Measurements from ENCODE around the gene UGT1A6.
"Not testable (repeated sequence)": the region's sequence is repeated elsewhere in the genome, so short reads cannot be mapped to it uniquely, and the experiment has no call there.

Gene UGT1A6

DNA sequence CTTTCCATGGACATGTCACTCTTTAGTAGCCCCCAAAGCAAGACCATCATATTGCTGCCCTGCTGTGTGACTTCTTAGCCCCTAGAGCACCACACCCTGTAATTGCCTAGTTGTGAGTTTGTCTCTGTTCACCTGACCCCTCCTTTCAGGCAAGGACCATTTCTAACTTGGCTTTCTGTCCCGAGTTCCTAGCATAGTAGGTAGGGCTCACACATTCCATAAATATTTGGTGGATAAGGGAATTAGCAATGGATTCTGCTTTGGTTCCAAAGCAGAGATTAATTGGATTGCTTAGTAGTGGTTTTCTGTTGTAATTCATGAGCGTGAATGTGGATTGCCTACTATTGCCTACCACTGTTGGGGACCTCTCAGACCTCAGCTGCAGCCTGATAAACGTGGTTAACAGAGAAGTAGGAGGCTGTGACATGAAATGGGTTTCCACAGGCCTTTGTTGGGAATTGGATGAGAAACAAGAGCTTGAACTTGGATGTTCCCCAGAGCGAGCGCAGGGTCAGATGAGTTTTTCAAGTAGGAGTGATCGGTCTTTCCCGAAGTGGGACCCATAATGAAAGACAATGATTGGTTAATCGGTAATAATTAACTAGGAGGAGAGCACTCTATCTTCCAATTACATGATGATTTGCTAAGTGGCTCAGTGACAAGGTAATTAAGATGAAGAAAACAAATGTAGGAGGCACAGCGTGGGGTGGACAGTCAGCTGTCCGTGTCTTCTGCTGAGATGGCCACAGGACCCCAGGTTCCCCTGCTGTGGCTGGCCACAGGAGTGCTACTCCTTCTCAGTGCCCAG lies 54.0 kb downstream of the UGT1A6 start:
- no peaks in the 10 kb centered on the region for H3K4me1 ChIP-seq (ENCODE audit: control insufficient read depth, insufficient read depth, low read length)
- H3K36me3 ChIP-seq (ENCODE audit: control insufficient read depth, insufficient read depth, low read length), result no peaks in the 10 kb centered on the region
- H3K27me3 ChIP-seq (ENCODE audit: control insufficient read depth, insufficient read depth, low read length), result no peaks in the 10 kb centered on the region
- H3K9ac ChIP-seq (ENCODE audit: low read length), result no peak overlapping the region
- H3K27ac ChIP-seq (ENCODE audit: low read depth, low read length), result no peak overlapping the region
- H3K4me3 ChIP-seq (ENCODE audit: low read length), result no peak overlapping the region

DNA sequence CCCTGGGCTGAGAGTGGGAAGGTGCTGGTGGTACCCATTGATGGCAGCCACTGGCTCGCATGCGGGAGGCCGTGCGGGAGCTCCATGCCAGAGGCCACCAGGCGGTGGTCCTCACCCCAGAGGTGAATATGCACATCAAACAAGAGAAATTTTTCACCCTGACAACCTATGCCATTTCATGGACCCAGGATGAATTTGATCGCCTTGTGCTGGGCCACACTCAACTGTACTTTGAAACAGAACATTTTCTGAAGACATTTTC lies 54.5 kb downstream of the UGT1A6 start:
- Histone ChIP-seq H3K9ac (ENCODE audit: low read length) (no peak overlapping the region), H3K27me3 (ENCODE audit: control insufficient read depth, insufficient read depth, low read length) (no peaks in the 10 kb centered on the region), H3K27ac (ENCODE audit: low read depth, low read length) (no peak overlapping the region), H3K36me3 (ENCODE audit: control insufficient read depth, insufficient read depth, low read length) (no peaks in the 10 kb centered on the region), H3K4me3 (ENCODE audit: low read length) (no peak overlapping the region), H3K4me1 (ENCODE audit: control insufficient read depth, insufficient read depth, low read length) (no peaks in the 10 kb centered on the region)

DNA sequence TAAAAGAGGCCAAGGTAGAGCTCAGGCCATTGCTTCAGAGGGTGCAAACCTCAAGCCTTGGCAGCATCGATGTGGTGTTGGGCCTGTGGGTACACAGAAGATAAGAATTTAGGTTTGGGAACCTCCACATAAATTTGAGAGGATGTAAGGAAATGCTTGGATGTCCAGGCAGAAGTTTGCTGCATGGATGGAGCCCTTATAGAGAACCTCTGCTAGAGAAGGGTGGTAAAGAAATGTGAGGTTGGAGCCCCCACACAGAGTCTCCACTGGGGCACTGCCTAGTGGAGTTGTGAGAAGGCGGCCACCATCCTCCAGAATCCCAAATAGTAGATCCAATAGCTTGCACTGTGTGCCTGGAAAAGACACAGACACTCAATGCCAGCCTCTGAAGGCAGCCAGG lies 58.0 kb downstream of the UGT1A6 start:
- H3K27me3 ChIP-seq (ENCODE audit: control insufficient read depth, insufficient read depth, low read length); H3K36me3 ChIP-seq (ENCODE audit: control insufficient read depth, insufficient read depth, low read length); H3K4me1 ChIP-seq (ENCODE audit: control insufficient read depth, insufficient read depth, low read length); H3K9ac ChIP-seq (ENCODE audit: low read length); H3K4me3 ChIP-seq (ENCODE audit: low read length); H3K27ac ChIP-seq (ENCODE audit: low read depth, low read length): not testable (repeated sequence)

DNA sequence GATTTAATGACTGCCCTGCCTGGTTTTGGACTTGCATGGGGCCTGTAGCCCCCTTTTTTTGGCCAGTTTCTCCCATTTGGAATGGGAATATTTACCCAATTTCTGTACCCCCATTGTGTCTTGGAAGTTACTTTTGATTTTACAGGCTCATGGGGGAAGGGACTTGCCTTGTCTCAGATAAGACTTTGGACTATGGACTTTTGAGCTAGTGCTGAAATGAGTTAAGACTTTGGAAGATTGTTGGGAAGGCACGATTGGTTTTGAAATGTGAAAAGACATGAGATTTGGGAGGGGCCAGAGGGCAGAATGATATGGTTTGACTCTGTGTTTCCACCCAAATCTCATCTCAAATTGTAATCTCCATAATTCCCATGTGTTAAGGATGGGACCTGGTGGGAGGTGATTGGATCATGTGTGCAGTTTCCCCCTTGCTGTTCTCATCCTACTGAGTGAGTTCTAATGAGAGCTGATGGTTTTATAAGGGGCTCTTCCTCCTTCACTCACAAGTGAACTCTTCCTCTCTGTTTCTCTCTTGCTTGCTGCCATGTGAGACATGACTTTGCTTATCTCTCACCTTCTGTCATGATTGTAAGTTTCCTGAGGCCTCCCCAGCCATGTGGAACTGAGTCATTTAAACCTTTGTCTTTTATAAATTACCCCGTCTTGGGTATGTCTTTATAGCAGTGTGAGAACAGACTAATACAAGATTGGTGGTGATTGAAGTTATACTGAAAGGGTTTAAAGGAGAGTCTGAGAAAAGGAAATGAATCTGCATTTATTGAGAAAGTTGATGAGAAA lies 58.7 kb downstream of the UGT1A6 start:
- H3K36me3 ChIP-seq (ENCODE audit: control insufficient read depth, insufficient read depth, low read length); H3K9ac ChIP-seq (ENCODE audit: low read length); H3K27me3 ChIP-seq (ENCODE audit: control insufficient read depth, insufficient read depth, low read length); H3K4me3 ChIP-seq (ENCODE audit: low read length); H3K4me1 ChIP-seq (ENCODE audit: control insufficient read depth, insufficient read depth, low read length); H3K27ac ChIP-seq (ENCODE audit: low read depth, low read length): not testable (repeated sequence)

DNA sequence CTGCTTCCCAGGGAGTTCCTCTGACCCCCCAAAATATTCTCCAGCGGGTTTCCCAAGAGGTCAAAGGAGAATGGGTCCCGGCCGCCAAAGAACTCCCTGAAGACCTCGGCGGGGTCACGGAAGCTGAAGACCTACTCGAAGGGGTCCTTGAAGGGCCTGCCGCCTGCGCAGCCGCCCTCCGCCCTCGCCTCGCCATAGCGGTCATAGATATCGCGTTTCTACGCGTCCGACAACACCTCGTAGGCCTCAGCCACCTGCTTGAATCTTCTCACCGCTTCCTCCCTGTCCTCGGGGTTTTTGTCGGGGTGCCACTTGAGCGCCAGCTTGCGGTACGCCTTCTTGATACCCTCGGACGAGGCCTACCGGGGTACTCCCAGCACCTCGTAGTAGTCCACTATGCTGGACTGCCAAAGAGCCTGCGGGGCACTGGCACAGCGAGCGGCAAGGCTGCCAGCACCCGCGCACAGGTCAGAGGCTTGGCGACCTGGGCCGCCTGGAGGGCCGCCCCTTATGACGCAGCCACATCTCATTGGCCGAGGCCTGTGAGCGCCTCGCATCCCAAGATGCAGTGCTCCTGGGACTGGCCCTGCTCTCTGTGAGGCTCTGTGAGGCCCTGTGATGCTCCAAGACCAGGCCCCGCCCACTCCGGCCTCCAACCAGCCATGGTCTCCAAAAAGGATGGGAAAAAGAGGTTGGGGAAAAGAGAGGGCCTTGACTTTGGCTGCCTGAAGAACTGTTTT lies 62.4 kb downstream of the UGT1A6 start:
- no peak overlapping the region for H3K4me3 ChIP-seq (ENCODE audit: low read length)
- no peaks in the 10 kb centered on the region for H3K36me3 ChIP-seq (ENCODE audit: control insufficient read depth, insufficient read depth, low read length)
- no peak overlapping the region for H3K9ac ChIP-seq (ENCODE audit: low read length)
- H3K27me3 ChIP-seq (ENCODE audit: control insufficient read depth, insufficient read depth, low read length), result no peaks in the 10 kb centered on the region
- no peaks in the 10 kb centered on the region for H3K4me1 ChIP-seq (ENCODE audit: control insufficient read depth, insufficient read depth, low read length)
- H3K27ac ChIP-seq (ENCODE audit: low read depth, low read length), result no peak overlapping the region

DNA sequence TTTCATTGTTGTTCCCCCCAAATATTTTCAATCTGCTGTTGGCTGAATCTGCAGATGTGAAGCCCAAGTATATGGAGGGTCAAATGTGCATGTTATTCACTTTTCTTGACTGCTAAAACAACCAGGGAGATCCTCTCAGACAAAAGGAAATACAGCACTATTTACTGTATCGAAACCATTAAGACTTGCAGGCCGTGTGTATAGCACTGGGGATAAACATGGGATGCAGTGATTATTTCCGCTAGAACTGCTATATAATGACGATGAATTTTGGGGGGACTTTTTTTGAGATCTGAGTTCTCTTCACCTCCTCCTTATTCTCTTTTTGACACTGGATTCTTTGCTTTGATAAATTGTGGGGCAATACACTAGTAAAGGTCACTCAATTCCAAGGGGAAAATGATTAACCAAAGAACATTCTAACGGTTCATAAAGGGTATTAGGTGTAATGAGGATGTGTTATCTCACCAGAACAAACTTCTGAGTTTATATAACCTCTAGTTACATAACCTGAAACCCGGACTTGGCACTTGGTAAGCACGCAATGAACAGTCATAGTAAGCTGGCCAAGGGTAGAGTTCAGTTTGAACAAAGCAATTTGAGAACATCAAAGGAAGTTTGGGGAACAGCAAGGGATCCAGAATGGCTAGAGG lies 63.9 kb downstream of the UGT1A6 start:
- Histone ChIP-seq H3K27ac (ENCODE audit: low read depth, low read length) (no peak overlapping the region), H3K9ac (ENCODE audit: low read length) (no peak overlapping the region), H3K27me3 (ENCODE audit: control insufficient read depth, insufficient read depth, low read length) (no peaks in the 10 kb centered on the region), H3K4me1 (ENCODE audit: control insufficient read depth, insufficient read depth, low read length) (no peaks in the 10 kb centered on the region), H3K4me3 (ENCODE audit: low read length) (no peak overlapping the region), H3K36me3 (ENCODE audit: control insufficient read depth, insufficient read depth, low read length) (no peaks in the 10 kb centered on the region)

DNA sequence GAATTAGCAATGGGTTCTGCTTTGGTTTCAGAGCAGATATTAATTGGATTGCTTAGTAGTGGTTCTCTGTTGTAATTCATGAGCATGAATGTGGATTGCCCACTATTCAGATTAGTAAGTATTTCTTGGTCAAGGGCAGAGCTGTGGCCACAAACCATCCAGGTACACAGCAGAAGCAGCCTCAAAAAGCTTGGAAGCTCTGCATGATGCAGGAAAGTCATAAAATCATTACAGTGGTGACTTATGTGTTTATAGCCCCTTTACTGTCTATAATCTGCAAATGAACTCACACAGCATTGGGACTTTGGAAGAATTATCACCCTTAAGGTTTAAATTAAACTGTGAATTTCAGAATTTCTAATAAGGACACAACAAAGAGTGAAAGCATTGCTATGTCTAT lies 65.5 kb downstream of the UGT1A6 start:
- Histone ChIP-seq H3K4me1 (ENCODE audit: control insufficient read depth, insufficient read depth, low read length) (no peaks in the 10 kb centered on the region), H3K27me3 (ENCODE audit: control insufficient read depth, insufficient read depth, low read length) (no peaks in the 10 kb centered on the region), H3K27ac (ENCODE audit: low read depth, low read length) (no peak overlapping the region)

DNA sequence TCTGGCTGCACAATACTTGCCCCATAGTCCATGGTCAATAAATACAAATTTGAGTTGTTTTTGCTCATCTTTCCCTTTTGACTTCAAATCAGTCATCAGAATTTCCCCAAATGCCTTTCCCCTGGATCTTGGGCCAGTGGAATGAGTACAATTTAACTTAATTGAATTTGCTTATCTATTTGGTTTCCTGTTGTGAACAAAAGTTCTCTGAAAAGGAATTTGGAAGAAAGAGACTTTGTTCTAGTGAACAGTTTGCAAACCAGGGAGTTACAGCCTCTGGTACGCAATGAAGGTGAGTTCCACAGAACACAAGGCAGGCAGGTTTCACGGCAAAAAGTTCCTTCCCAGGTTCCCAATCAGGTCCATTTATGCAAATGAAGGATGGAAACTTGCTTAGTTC lies 66.2 kb downstream of the UGT1A6 start:
- no peak overlapping the region for H3K9ac ChIP-seq (ENCODE audit: low read length)
- H3K27ac ChIP-seq (ENCODE audit: low read depth, low read length), result no peak overlapping the region
- H3K36me3 ChIP-seq (ENCODE audit: control insufficient read depth, insufficient read depth, low read length), result no peaks in the 10 kb centered on the region
- H3K4me3 ChIP-seq (ENCODE audit: low read length), result no peak overlapping the region
- H3K27me3 ChIP-seq (ENCODE audit: control insufficient read depth, insufficient read depth, low read length), result no peaks in the 10 kb centered on the region
- H3K4me1 ChIP-seq (ENCODE audit: control insufficient read depth, insufficient read depth, low read length), result no peaks in the 10 kb centered on the region

More for the DNA sequence above, 65.5 kb downstream of the UGT1A6 start:
- no peaks in the 10 kb centered on the region for H3K36me3 ChIP-seq (ENCODE audit: control insufficient read depth, insufficient read depth, low read length)
- H3K9ac ChIP-seq (ENCODE audit: low read length), result no peak overlapping the region
- no peak overlapping the region for H3K4me3 ChIP-seq (ENCODE audit: low read length)

DNA sequence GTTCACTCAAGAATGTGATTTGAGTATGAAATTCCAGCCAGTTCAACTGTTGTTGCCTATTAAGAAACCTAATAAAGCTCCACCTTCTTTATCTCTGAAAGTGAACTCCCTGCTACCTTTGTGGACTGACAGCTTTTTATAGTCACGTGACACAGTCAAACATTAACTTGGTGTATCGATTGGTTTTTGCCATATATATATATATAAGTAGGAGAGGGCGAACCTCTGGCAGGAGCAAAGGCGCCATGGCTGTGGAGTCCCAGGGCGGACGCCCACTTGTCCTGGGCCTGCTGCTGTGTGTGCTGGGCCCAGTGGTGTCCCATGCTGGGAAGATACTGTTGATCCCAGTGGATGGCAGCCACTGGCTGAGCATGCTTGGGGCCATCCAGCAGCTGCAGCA lies 67.4 kb downstream of the UGT1A6 start, which contains the start of gene UGT1A1:
Gene UGT1A1, plus strand, starts transcription at position 228 of the 400 bp plus-strand sequence. Its CDS starts 18 bp downstream, at position 246.
- H3K4me1 ChIP-seq (ENCODE audit: control insufficient read depth, insufficient read depth, low read length), result no peaks in the 10 kb centered on the region
- H3K4me3 ChIP-seq (ENCODE audit: low read length), result no peak within 1 kb of the TSS
- H3K36me3 ChIP-seq (ENCODE audit: control insufficient read depth, insufficient read depth, low read length), result no peaks in the 10 kb centered on the region
- H3K27ac ChIP-seq (ENCODE audit: low read depth, low read length), result no peak within 1 kb of the TSS
- no peak within 1 kb of the TSS for H3K9ac ChIP-seq (ENCODE audit: low read length)
- no peaks in the 10 kb centered on the region for H3K27me3 ChIP-seq (ENCODE audit: control insufficient read depth, insufficient read depth, low read length)

DNA sequence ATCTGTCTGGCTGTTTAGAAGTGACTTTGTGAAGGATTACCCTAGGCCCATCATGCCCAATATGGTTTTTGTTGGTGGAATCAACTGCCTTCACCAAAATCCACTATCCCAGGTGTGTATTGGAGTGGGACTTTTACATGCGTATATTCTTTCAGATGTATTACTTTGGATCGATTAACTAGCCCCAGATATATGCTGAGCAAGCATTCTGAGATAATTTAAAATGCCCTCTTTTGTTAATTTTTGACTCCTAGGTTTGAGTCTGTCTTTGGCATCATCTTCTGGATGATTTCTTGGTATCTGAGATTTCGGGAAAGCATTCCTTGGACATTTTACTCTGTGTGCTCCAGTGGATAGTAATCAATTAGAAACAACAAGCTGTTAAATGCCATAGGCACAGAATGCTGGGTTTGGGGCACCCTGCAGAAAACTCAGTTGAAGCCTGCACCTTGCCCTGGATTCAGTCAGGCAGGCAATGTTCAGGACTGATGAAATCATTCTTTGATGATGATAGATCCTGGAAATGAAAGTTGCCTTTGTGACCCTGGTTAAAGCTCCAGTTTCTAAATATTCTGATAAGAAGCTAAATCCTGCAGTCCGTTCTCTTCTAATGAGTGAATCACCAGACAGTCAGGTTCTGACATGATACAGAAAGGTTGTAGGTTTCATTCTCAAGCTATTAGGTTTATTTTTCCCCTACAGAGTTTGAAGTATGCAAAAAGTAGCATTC lies 68.5 kb downstream of the UGT1A6 start:
- Histone ChIP-seq H3K36me3 (ENCODE audit: control insufficient read depth, insufficient read depth, low read length) (no peaks in the 10 kb centered on the region), H3K27me3 (ENCODE audit: control insufficient read depth, insufficient read depth, low read length) (no peaks in the 10 kb centered on the region), H3K27ac (ENCODE audit: low read depth, low read length) (no peak overlapping the region), H3K4me3 (ENCODE audit: low read length) (no peak overlapping the region), H3K9ac (ENCODE audit: low read length) (no peak overlapping the region), H3K4me1 (ENCODE audit: control insufficient read depth, insufficient read depth, low read length) (no peaks in the 10 kb centered on the region)

DNA sequence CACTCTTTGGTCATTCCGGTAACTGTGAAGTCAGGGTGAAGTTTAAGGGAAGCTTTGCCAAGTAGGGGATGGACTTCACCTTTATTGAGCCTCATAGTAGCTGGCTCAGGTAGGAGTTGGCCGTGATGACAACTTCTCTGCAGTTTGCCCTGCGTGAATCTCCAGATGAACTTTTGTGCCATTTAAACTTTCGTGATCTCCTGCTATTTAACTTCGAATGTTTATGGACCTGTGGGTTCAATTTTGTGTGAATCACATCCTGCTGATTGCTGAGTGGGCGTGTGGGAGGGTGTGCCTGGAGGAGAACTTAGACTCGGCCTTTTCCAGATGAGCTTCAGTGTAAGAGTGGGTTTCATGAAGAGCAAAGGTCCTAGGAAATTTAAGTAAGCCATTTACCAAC lies 71.6 kb downstream of the UGT1A6 start:
- Histone ChIP-seq H3K4me3 (ENCODE audit: low read length) (no peak overlapping the region), H3K27ac (ENCODE audit: low read depth, low read length) (no peak overlapping the region), H3K4me1 (ENCODE audit: control insufficient read depth, insufficient read depth, low read length) (no peaks in the 10 kb centered on the region), H3K27me3 (ENCODE audit: control insufficient read depth, insufficient read depth, low read length) (no peaks in the 10 kb centered on the region), H3K36me3 (ENCODE audit: control insufficient read depth, insufficient read depth, low read length) (no peaks in the 10 kb centered on the region), H3K9ac (ENCODE audit: low read length) (no peak overlapping the region)

DNA sequence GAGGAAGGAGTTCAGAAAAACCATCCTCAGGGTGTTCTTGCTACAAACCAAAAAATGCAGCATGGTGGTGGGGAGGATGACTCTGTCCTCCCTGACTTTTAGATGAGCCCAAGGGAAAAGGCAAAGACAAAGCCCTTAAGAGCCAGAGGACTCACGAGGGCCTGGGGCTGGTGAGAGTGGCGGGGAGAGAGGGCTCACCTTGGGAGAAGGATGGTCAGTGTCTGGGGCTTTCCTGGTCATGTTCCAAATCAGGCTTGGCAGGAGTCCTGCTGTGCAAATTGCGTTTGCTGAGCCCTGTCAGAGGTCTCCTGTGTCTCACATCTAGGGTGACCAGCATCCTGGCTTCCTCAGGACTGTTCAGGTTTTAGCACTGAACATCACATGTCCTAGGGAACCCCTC lies 72.1 kb downstream of the UGT1A6 start:
- no peaks in the 10 kb centered on the region for H3K36me3 ChIP-seq (ENCODE audit: control insufficient read depth, insufficient read depth, low read length)
- no peaks in the 10 kb centered on the region for H3K27me3 ChIP-seq (ENCODE audit: control insufficient read depth, insufficient read depth, low read length)
- H3K4me3 ChIP-seq (ENCODE audit: low read length), result no peak overlapping the region
- no peak overlapping the region for H3K9ac ChIP-seq (ENCODE audit: low read length)
- H3K4me1 ChIP-seq (ENCODE audit: control insufficient read depth, insufficient read depth, low read length), result no peaks in the 10 kb centered on the region
- no peak overlapping the region for H3K27ac ChIP-seq (ENCODE audit: low read depth, low read length)

Measured in rectal smooth muscle tissue (tissue), 1 donor.